GM23338 (cell line): Measurements from ENCODE around the gene ETV1.

ENCODE experiments used
- EZH2phosphoT487 ChIP-seq: fragments of 200-600 bp; sonication (generic); IDR thresholded peaks from one replicate; pipeline ENCODE4 v1.8.1; 2018; ENCODE audit warnings: antibody characterized with exemption; ENCODE audit not compliant: unreplicated experiment
- TF ChIP-seq, protein P1 (sequence below), 2 experiments: fragments of 200-600 bp in 1 of 2; sonication (generic) in 1 of 2; conservative IDR thresholded peaks; 2 replicates each; pipeline versions ENCODE4 v1.5.1 to v1.6.1; 2016 to 2017; ENCODE audit warnings: antibody characterized with exemption in 2 of 2, low read depth in 2 of 2, mild to moderate bottlenecking in 2 of 2, moderate library complexity in 1 of 2

DNA sequence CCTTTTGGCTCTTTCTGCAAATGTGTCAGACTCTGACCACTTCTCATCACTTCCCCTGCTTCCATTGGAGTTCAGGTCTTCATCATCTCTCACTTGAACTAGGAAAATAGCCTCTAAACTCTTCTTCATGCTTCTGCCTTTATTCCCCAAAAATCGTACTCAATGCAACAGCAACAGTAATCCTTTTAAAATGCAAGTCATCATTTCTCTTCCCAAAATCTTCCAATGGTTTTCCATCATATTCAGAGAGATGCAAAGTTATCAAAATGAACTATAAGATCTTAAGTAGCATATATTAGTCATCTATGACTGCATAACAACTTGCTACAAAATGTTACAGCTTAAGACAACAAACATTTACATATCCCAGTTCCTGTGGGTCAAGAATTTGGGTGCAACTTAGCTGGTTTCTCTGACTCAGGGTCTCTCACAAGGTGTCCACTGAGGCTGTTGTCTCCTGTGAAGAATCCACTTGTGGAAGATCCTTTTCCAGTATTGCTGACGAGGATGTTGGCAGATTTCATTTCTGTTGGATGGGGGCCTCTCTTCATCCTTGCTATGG is 31.0 kb upstream of the ETV1 start:
- TF ChIP-seq, protein P1, sequence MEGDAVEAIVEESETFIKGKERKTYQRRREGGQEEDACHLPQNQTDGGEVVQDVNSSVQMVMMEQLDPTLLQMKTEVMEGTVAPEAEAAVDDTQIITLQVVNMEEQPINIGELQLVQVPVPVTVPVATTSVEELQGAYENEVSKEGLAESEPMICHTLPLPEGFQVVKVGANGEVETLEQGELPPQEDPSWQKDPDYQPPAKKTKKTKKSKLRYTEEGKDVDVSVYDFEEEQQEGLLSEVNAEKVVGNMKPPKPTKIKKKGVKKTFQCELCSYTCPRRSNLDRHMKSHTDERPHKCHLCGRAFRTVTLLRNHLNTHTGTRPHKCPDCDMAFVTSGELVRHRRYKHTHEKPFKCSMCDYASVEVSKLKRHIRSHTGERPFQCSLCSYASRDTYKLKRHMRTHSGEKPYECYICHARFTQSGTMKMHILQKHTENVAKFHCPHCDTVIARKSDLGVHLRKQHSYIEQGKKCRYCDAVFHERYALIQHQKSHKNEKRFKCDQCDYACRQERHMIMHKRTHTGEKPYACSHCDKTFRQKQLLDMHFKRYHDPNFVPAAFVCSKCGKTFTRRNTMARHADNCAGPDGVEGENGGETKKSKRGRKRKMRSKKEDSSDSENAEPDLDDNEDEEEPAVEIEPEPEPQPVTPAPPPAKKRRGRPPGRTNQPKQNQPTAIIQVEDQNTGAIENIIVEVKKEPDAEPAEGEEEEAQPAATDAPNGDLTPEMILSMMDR (conservative IDR thresholded peaks at IDR 0.05; ENCODE audit: low read depth in 2 of 2) = no peak
- no peak for TF ChIP-seq EZH2phosphoT487
